Muscle layer of colon (tissue), 2 donors: ENCODE results near the gene SNRPA1.

Experiments
- H3K27ac ChIP-seq: one replicate; pipeline ENCODE4 v1.7.0; 2013; ENCODE audit warnings: low read depth, mild to moderate bottlenecking, low read length, moderate library complexity
- H3K27me3 ChIP-seq, 2 donors: one replicate each; pipeline ENCODE4 v1.7.0; 2013; ENCODE audit warnings: low read length in 2 of 2, mild to moderate bottlenecking in 2 of 2; ENCODE audit not compliant: insufficient read depth in 2 of 2, control insufficient read depth in 1 of 2
- H3K36me3 ChIP-seq: one replicate; pipeline ENCODE4 v1.7.0; 2013; ENCODE audit warnings: mild to moderate bottlenecking, low read length; ENCODE audit not compliant: insufficient read depth
- H3K4me1 ChIP-seq: one replicate; pipeline ENCODE4 v1.7.0; 2013; ENCODE audit warnings: mild to moderate bottlenecking, low read length; ENCODE audit not compliant: insufficient read depth
- H3K4me3 ChIP-seq, 2 donors: one replicate each; pipeline ENCODE4 v1.7.0; 2013; ENCODE audit warnings: low read length in 2 of 2, low read depth in 1 of 2, mild to moderate bottlenecking in 1 of 2, moderate library complexity in 1 of 2
- H3K9ac ChIP-seq: one replicate; pipeline ENCODE4 v1.7.0; 2013; ENCODE audit warnings: low read length
- H3K9me3 ChIP-seq: one replicate; pipeline ENCODE4 v1.7.0; 2013; ENCODE audit warnings: mild to moderate bottlenecking, low read length
- donor health status: abdominal sarcoma.
- donor health status: Adenocarcinoma of cecum.

SNRPA1 gene

DNA sequence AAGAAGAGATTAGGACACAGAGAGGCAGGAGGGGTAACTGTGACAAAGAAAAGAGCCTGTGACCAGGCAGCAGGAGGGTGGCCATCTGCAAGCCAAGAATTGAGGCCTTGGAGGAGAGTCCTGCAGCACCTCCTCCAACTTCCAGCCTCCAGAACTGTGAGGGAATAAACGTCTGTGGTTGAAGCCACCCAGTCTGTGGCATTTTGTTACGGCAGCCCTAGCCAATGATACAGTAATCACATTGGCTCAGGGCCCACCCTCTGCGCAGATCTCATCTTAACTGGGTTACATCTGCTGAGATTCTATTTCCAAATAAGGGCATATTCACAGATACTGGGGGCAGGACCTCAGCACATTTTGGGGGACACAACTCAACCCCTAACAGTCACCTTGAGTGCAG, 29.0 kb downstream of the SNRPA1 start:
- no peaks in the 10 kb centered on the region for H3K27me3 ChIP-seq
- no peaks in the 10 kb centered on the region for H3K4me1 ChIP-seq
- no peak overlapping the region for H3K27ac ChIP-seq
- no peak overlapping the region for H3K9ac ChIP-seq
- H3K4me3 ChIP-seq, result no peak overlapping the region
- H3K36me3 ChIP-seq, result peaks cover 8% of the 10 kb centered on the region
- H3K9me3 ChIP-seq, result no peaks in the 10 kb centered on the region

DNA sequence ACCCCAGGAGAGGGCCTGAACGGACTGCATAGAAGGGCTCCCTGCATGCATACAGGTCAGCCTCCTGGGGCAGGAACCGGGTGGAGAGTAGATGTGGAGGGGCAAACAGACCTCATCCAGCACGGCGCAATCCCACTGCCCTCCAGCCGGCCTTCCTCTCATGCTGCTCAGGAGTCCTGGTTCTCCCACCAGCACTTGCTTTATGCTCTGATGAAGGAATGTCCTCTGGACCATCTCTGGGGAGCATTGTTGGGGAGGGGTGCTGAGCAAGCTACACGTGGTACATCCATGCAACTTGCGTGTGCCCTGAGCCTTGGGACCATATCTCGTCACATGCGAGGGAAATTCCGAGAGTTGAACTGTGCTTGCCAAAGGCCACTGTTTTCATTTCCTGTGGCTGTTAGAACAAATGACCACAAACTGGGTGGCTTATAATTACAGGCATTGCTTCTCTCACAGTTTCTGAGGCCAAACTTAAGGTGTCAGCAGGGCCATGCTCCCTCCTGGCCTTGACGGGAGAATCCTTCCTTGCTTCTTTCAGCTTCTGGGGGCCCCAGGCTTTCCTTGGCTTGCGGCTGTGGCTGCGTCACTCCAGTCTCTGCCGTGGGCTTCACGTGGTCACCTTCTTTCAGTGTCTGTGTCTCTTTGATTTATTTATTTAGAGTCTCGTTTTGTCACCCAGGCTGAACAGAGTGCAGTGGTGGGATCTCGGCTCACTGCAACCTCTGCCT, 30.0 kb downstream of the SNRPA1 start:
- H3K4me3 ChIP-seq, result no peak overlapping the region
- no peaks in the 10 kb centered on the region for H3K27me3 ChIP-seq
- no peaks in the 10 kb centered on the region for H3K36me3 ChIP-seq
- H3K9me3 ChIP-seq, result no peaks in the 10 kb centered on the region
- no peak overlapping the region for H3K9ac ChIP-seq
- H3K4me1 ChIP-seq, result no peaks in the 10 kb centered on the region
- H3K27ac ChIP-seq, result no peak overlapping the region

DNA sequence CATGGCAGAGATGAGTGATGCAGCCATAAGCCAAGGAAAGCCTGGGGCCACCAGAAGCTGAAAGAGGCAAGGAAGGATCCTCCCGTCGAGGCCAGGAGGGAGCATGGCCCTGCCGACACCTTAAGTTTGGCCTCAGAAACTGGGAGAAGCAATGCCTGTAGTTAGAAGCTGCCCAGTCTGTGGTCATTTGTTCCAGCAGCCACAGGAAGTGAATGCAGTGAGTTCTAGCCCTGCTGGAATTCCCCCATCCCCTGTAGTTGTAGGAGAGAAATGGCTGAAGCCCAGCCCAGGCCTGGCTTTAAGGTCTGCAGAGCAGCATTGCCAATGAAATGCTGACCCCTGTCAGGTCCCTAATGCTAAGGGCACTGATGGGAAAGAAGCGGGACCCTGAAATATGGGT, 31.0 kb downstream of the SNRPA1 start:
- Histone ChIP-seq H3K27me3 (no peaks in the 10 kb centered on the region), H3K4me1 (no peaks in the 10 kb centered on the region), H3K9me3 (no peaks in the 10 kb centered on the region), H3K27ac (no peak overlapping the region), H3K9ac (no peak overlapping the region), H3K36me3 (no peaks in the 10 kb centered on the region), H3K4me3 (no peak overlapping the region)

DNA sequence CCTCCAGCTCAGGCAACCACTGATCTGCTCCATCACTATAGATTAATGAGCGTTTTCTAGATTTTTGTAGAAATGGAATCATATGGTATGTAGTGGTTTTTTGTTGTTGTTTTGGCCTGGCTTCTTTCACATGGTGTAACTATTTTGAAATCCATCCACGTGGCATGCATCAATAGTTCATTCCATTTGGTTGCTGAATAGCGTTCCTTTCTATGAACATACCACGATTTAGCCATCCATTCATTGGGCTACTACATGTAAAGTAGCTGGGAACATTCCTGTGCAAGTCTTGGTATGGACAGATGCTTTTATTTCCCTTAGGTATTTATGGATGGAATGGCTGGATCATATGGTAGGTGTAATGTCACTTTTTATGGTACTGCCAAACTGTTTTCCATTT, 32.5 kb downstream of the SNRPA1 start:
- Histone ChIP-seq H3K4me3 (no peak overlapping the region), H3K36me3 (no peaks in the 10 kb centered on the region), H3K27ac (no peak overlapping the region), H3K27me3 (no peaks in the 10 kb centered on the region), H3K4me1 (no peaks in the 10 kb centered on the region), H3K9ac (no peak overlapping the region), H3K9me3 (no peaks in the 10 kb centered on the region)

DNA sequence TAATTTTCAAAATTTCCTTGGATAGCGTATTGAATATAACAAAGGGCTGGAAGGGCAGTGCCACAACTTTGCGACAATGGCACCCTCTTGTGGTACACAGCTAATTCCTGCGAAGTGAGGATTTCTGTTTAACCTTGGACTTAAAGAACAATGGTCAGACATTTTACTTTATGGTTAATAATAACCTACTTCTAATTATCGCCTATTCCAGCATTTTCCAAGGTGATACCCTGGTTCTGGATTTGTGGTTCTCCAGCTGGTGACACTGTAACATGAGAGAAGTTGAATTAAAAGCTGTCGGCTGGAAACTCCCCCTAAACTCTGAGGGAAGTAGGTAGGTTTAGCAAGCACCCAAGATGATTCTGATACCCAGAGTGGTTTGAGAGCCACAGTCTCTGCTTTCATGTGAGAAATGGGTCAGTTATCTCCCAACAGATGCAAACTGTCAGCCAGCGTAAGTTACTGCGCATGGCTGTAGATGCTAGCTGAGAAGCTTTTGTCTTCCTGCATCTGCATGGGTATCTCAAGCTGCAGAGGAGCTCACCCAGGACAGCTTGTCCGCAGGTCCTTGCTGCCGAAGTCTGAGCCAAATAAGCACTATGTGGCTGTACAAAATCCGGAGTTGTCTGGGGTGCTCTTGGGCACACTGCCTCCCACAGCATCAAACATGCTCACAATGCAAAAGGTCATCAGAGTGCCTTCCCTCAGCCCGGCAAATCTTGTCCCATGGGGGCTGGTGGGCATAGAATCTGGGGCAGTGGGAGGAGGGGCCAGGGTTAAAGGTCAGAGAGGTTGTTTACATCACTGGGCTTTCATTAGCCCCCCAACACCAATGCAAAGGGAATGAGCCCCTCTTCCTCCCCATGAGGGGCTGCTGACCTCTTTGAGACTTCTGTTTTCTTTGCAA, 36.6 kb downstream of the SNRPA1 start:
- Histone ChIP-seq H3K9me3 (no peaks in the 10 kb centered on the region), H3K36me3 (no peaks in the 10 kb centered on the region), H3K4me1 (no peaks in the 10 kb centered on the region), H3K27me3 (no peaks in the 10 kb centered on the region), H3K27ac (no peak overlapping the region), H3K9ac (no peak overlapping the region), H3K4me3 (no peak overlapping the region)

DNA sequence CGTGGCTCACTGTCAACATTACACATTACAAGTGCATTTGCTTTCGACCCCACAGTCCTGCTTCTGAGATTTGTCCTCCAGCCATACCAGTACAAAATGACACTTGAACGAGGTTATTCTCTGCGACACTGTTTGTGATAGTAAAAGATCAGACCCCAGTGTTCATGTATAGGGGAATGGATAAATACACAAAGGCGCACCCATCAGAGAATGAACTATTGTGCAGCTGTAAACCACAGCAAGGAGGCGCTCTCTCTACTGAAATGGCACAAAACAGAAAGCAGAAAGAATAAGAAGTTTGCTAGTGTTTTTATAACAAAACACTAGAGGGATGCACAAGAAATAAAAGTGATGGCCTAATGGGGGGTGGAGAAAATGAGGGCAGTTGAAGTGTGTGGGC, 38.3 kb downstream of the SNRPA1 start:
- H3K4me1 ChIP-seq, result peaks cover 6% of the 10 kb centered on the region
- H3K9ac ChIP-seq, result no peak overlapping the region
- no peak overlapping the region for H3K4me3 ChIP-seq
- no peak overlapping the region for H3K27ac ChIP-seq
- H3K9me3 ChIP-seq, result no peaks in the 10 kb centered on the region
- no peaks in the 10 kb centered on the region for H3K27me3 ChIP-seq
- no peaks in the 10 kb centered on the region for H3K36me3 ChIP-seq

DNA sequence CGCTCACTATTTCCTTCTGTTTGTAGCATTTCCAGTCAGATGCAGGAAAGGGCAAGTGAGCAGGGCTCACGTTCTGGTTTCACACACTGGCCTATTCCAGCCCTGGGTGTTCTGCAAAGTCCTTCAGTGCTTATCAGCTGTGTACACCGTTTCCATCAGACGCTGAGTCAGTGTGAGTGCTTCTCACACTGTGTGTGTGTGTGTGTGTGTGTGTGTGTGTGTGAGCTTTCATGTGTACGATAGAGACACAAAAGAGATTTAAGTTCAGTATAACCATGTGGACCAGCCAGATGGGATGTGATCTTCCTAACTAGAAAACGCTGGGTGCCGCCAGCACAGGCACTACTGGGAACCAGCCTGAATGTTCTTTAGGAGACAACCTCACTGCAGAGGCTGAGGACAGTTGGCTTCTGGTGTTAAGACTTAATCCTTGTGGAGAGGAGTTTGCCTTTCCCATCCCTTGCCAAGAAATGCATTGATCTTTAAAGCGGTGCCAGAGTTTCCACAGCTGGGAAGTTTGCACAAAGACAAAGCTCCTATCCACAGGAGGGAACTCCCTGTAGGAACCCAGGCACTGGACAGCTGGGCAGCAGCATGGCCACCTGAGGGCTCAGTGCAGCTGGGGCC, 39.3 kb downstream of the SNRPA1 start:
- no peak overlapping the region for H3K9ac ChIP-seq
- no peaks in the 10 kb centered on the region for H3K36me3 ChIP-seq
- peaks cover 6% of the 10 kb centered on the region for H3K4me1 ChIP-seq
- H3K27ac ChIP-seq, result no peak overlapping the region
- no peaks in the 10 kb centered on the region for H3K27me3 ChIP-seq
- no peaks in the 10 kb centered on the region for H3K9me3 ChIP-seq
- no peak overlapping the region for H3K4me3 ChIP-seq

DNA sequence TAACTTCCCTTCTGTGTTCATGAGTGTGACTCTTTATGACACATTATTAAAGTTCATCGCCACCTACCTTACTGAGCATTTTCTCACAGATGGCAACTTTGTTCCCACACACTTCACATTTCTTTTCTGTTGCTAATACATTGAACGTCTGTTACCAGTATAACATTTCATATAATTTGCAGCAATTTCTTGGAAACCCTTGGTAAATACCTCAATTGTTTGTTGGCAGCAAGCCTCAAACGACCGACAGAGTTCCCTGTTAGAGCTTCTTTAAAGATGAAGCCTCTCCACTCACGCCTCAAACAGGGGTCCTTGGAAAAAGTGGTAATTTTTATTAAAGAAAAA, 40.0 kb downstream of the SNRPA1 start:
- Histone ChIP-seq H3K27ac (no peak overlapping the region), H3K27me3 (no peaks in the 10 kb centered on the region), H3K9ac (no peak overlapping the region), H3K4me3 (no peak overlapping the region), H3K9me3 (no peaks in the 10 kb centered on the region), H3K36me3 (no peaks in the 10 kb centered on the region), H3K4me1 (peaks cover 12% of the 10 kb centered on the region)

DNA sequence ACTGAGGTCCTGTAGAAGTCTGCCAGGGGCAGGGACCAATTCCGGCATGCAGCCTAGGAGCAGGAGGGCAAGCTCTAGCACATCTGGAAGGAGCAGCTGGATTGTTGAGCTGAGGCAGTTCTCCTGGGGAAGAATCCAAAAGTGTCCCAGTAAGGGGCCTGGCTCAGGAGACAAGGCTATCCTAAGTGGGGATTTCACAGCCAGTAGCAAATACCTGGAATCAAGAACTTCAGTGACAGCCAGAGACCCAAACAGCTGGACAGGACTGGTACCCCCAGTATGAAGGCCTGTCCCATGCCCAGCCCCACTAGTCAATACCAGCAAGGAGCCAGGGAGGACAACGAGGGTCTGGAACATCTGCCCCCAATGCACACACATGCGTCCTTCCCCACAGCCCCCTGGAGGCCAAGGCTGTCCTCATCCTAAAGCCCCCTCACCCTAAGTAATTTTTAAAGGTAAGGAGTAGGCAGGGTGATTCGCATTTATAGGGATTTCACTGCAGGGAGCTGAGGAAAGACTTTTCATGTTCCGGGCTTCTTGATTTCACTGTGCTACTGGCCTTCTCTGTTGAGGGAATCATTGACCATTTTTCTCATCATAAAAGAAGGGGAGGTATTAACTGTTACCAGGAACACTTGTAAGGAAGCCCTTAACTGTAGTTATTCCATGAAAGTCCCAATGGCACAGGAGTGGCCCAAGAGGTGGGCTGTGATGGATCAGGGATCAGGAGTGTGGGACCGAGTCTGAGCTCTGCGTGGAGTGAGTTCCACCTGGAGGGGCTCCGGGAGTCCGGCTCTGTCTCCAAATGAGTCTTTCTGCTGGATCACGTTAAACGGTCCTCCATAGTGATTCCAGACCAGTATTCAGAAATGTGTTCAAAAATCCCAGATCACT, 40.6 kb downstream of the SNRPA1 start:
- H3K27ac ChIP-seq, result no peak overlapping the region
- H3K4me1 ChIP-seq, result peaks cover 17% of the 10 kb centered on the region
- no peaks in the 10 kb centered on the region for H3K9me3 ChIP-seq
- no peak overlapping the region for H3K9ac ChIP-seq
- no peaks in the 10 kb centered on the region for H3K36me3 ChIP-seq
- no peak overlapping the region for H3K4me3 ChIP-seq
- no peaks in the 10 kb centered on the region for H3K27me3 ChIP-seq

DNA sequence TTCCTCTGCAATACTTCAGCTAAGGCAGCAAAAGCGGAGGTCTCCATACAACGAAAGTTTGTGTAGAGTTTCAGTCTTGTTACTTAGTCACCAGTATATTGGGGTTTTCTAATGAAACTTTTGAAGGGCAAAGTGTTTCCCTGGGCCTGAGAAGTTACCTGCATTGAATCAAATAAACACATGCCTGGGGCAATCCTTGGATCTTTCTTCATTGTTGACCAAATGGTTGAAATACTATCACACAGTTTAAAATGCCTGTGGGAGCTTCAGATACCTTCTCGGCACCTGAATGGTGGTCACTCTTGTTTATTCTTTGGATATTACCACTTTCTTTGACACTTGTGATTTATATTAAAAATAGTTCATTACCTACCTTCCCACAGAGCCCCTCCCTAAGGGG, 42.2 kb downstream of the SNRPA1 start:
- Histone ChIP-seq H3K9me3 (no peaks in the 10 kb centered on the region), H3K36me3 (no peaks in the 10 kb centered on the region), H3K4me3 (peak overlapping the region; percentile 47 to 79), H3K27me3 (no peaks in the 10 kb centered on the region), H3K4me1 (peaks cover 23% of the 10 kb centered on the region), H3K9ac (peak overlapping the region; percentile 18), H3K27ac (peak overlapping the region; percentile 73)
